ENCODE data around the gene CAPS2.

DNA sequence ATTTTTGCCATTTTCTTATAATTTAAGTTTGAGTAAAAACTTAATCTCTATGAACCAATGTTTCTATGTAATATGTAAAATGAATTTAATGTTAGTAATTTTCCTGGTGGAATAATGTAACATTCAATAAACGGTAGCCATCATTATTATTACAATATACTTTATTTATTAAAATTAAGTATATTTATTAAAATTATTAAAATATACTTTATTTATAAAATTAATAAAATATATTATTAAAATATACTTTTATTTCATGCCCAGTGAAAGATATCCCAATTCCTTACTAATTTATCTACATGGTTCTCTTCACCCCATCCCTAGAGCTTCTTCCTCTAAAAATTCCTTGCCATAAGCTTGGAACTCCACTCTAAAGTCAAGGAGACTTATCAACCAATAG is 2.5 kb downstream of the CAPS2 start:
- TF ChIP-seq, protein P1, sequence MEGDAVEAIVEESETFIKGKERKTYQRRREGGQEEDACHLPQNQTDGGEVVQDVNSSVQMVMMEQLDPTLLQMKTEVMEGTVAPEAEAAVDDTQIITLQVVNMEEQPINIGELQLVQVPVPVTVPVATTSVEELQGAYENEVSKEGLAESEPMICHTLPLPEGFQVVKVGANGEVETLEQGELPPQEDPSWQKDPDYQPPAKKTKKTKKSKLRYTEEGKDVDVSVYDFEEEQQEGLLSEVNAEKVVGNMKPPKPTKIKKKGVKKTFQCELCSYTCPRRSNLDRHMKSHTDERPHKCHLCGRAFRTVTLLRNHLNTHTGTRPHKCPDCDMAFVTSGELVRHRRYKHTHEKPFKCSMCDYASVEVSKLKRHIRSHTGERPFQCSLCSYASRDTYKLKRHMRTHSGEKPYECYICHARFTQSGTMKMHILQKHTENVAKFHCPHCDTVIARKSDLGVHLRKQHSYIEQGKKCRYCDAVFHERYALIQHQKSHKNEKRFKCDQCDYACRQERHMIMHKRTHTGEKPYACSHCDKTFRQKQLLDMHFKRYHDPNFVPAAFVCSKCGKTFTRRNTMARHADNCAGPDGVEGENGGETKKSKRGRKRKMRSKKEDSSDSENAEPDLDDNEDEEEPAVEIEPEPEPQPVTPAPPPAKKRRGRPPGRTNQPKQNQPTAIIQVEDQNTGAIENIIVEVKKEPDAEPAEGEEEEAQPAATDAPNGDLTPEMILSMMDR (IDR thresholded peaks at IDR 0.05): no peak
- TF ChIP-seq POLR2A (IDR thresholded peaks at IDR 0.05): no peak
